Measurements from ENCODE around the gene SAMD11.

Gene SAMD11

GRCh38 chr1:992362-992761, 68.6 kb downstream of the SAMD11 start:
- DNase-seq (ENCODE audit: extremely low read depth in 1 of 2, low read depth in 1 of 2): no peak

GRCh38 chr1:993379-993995, 69.8 kb downstream of the SAMD11 start:
- DNase-seq (ENCODE audit: extremely low read depth in 1 of 2, low read depth in 1 of 2): no peak

Data from activated CD8-positive, alpha-beta memory T cell treated with anti-CD3 and anti-CD28 coated beads for 1 hour (primary cell).